Dedifferentiated amniotic fluid mesenchymal stem cell (primary cell): Measurements from ENCODE around the gene SSU72.

Experiments used
- DNase-seq: peaks from one replicate; pipeline ENCODE4 v3.0.0-alpha.2; 2016; ENCODE audit errors: extremely low spot score

The SSU72 gene

DNA sequence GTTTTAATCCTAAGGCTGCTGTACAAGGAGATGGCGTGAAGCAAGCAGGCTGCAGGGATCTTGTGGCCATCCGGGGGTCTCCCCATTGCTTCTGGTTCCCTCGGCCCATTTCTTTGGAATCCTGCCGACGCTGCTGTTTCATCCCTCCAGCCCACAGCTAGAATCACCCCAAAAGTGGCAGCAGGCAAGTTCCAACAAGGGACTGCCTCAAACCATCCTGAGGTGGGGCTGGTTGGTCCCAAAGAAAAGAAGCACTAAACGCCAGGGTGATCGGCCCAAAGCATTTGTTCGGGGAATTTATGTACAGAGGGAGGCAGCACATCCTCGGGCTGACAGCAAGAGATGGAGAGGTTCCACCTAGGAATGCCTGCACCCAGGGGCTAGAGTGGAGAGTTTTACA, 36.1 kb upstream of the SSU72 start:
- no peak for DNase-seq

DNA sequence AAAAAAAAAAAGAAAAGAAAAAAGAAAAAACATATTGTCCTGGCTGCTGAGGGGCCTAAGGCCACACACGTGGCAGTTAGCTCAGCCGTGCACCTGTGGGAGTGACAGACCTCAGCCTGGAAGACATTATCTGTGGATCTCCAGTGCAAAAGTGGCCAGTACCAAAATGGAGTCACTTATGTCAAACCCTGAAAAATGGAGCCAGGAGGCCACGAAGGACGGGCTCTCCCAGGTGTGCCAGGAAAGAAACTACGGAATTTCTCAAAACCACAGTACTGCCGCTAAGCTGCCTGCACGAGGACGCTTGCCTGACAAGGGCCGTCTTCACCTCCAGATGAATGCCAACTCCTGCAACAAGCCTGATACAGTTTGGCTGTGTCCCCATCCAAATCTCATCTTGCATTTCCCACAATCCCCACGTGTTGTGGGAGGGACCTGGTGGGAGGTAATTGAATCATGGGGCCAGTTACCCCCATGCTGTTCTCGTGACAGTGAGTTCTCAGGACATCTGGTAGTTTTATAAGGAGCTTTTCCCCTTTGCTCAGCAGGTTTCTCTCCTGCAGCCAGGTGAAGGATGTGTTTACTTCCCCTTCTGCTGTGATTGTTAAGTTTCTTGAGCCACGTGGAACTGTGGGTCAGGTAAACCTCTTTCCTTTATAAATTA, 35.3 kb upstream of the SSU72 start:
- no peak for DNase-seq

DNA sequence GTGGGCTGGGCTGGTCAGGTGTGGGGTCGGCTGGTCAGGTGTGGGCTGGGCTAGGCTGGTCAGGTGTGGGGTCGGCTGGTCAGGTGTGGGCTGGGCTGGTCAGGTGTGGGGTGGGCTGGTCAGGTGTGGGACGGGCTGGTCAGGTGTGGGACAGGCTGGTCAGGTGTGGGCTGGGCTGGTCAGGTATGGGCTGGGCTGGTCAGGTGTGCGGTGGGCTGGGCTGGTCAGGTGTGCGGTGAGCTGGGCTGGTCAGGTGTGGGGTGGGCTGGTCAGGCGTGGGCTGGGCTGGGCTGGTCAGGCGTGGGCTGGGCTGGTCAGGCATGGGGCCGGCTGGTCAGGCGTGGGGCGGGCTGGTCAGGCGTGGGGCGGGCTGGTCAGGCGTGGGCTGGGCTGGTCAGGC, 31.6 kb upstream of the SSU72 start:
- no peak for DNase-seq

DNA sequence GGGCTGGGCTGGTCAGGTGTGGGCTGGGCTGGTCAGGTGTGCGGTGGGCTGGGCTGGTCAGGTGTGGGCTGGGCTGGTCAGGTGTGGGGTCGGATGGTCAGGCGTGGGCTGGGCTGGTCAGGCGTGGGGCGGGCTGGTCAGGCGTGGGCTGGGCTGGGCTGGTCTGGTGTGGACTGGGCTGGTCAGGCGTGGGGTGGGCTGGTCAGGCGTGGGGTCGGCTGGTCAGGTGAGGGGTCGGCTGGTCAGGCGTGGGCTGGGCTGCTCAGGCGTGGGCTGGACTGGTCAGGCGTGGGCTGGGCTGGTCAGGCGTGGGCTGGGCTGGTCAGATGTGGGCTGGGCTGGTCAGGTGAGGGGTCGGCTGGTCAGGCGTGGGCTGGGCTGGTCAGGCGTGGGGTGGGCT, 31.1 kb upstream of the SSU72 start:
- DNase-seq = no peak

DNA sequence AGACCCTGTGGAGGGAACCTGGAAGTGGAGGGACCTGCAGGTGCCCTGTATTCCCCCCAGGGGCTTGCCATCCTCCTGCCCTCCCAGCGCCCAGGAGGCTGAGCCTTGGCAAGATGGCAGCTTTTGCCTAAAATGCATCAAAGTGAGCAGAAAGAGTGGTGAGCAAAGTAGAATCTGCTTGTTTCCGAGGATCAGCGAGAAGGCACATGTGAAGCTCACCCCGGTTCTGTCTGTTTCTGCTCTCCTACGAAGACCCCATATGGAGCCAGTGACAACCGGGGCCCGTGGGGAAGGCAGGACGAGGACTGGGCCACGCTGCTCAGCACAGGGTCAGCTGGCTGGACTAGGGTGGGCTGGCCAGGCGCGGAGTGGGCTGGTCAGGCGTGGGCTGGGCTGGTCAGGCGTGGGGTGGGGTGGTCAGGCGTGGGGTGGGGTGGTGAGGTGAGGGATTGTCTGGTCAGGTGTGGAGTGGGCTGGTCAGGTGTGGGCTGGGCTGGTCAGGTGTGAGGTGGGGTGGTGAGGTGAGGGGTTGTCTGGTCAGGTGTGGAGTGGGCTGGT, 30.4 kb upstream of the SSU72 start:
- no peak for DNase-seq

DNA sequence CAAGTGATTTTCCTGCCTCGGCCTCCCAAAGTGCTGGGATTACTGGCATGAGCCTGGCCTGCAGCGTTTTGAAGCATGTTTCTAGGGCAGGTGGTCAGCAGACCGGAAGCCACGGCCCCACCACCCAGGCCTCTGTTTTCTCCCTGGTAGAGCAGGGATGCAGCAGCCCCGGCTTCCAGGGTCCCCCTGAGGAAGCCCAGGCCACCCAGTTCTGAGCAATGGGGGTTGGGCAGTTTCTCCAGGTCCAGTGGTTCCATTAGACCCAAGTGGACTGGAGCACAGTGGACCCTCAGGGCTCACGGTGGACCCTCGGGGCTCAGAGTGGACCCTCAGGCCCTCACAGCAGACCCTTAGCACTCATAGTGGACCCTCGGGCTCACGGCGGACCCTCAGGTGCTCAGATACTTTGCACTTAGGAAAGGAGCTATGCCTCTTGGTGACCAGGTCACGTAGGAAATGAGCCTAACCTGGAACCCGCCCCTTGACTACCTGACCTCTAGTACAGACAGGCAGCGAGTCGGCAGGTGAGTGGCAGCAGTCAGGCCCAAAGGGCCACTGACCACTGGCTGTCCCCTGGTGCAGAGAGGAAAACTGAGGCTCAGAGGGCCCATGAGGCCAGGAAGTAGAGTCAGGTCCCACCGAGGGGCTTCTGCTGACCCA, 29.8 kb upstream of the SSU72 start:
- DNase-seq = no peak

DNA sequence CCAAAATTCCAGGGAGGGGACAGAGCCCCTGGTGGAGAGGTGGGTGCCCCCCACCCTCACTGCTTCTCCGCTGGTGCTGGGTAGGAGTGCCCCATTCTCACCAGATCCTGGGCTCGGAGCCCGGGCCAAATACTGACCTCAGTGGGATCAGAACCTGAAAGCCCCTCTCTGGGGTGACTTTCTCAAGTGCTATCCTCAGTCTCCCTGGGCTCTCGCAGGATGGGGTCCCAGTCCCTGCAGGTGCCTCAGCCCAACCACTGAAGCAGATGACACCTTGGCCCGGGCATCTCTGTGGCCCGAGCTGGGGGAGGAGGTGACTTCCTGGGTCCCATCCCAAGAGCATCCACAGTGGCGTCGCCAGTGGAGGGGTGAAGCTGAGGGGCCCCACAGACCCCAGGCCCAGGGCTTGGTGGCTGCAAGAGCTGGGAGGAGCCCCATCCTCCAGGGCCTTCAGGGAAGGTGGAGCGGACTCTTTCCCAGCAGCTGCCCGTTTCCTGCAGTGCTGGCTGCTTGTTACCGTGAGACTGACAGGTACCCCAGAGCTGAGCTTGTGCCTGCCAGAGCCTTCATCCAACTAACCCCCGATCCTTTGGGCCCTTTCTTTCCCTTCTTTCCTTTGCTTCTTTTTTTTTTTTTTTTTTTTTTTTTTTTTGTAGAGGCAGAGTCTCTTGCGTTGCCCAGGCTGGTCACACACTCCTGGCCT, 29.2 kb upstream of the SSU72 start:
- no peak for DNase-seq

DNA sequence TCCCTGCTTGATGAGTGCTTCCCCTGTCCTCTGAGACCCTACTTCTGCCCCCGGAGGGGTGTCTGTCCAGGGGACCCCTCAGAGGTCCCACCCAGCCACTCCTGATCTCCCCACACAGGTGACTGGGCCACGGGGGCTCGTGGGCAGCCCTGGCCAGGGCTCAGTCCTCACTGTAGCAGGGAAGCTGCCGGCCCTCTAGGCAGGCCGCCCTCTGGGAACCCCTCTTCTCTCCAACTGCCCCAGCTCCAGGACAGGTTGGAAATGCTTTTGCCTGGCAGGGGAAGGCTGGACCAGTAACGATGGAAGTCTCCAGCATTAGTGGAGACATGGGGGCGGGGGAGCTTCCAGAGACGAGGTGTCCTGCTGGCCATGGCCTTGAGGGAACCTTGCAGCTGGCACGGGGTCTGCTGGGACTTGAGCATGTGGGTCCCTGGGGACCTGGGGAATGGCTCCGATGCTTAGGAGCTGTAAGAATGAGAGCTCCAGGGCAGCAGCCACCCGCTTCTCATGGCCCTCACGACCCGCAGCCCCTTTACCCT, 28.4 kb upstream of the SSU72 start:
- DNase-seq = no peak

DNA sequence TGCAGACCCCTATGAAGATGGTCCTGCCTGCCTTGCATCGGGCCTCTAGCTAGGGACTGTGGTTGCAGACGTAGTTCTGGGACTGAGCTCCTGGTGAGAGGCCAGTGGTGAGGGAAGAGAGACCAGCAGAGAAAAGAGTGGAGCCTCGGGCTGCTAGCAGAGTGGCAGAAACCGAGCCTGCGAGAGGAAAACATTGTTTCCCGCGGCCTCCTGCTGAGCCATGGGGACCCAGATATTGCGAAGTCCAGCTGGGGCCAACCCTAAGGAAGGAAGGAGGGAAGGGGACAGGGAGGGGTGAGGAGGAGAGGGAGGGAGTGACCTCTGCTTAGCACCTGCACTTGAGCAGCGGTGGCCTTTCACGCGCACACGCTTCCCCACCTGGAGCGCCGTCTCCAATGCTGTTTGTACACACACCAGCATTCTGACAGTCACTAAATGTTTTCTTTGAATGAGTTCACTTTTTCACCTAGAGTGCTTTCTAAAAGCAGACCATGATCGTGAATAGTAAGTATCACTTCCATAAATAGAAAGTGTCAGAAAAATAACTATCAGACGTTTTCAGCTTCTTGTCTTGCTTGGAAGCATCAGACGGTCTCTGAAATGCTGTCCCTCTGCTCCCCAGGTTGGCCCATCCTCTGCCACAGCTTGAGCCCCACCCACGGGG, 27.8 kb upstream of the SSU72 start:
- no peak for DNase-seq

DNA sequence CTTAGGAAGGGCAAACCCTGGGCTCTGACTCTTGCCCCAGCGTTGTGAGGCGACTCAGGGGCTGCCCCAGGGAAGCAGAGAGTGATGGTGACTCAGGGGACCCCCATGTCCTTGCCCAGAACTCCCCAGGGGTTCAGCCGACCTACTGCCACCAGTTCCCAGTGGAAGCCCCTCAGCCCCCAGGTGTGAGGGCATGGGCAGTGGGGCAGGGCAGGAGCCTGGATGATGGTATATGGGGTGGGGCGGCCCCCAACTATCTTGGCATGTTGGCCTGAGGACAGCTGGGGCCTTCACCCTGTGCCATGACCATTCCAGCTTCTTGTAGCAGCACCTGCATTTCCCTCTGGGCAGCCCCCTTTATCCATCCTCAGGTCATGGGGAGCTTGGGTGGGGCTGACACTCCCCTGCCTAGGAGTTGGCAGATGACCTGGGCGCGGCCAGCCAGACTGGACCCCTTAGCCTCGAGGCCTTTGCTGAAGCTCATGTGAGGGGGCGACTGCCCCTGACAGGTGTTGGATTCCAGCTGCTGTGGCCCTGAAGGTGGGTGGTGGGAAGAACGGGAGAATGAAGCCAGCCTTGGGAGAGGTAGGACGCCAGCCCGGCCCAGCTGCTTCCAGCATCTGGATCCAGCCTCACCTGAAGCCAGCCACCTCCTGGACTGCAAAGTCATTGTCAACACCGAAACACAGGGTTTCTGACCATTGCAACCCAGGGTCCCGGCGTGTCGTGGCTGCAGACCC, 27.1 kb upstream of the SSU72 start:
- DNase-seq = no peak

DNA sequence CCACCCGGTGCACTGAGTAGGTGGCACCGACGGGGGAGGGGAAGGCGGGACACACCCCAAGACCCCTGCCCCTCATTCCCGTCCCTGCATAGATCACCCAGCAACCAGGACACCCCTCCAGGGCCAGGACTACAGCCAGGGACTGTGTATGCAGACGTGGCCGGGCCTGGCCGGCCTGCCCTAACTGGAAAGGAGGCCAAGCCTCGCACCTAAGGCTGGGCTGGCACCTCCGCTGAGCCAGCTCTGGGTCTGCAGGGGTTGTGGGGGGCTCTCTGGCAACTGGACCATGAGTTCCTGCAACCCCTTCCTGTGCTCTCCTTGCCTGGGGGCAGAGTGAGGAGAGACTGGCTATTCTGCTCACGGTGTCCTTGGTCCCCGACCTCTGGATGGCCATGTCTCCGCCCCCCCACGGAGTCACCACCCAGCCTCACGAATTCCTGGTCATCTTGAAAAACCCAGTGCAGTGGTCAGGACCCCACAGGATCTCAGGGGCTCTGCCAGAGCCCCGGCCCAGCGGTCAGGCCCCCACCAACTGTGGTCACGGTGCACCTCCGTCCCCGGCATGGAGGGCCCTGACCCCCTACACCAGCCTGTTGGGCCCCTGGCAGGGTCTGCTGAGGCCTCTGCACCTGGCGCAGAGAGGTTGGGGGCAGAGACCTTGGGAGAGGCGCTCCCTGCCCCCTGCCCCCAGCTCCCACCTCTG, 26.3 kb upstream of the SSU72 start:
- no peak for DNase-seq

DNA sequence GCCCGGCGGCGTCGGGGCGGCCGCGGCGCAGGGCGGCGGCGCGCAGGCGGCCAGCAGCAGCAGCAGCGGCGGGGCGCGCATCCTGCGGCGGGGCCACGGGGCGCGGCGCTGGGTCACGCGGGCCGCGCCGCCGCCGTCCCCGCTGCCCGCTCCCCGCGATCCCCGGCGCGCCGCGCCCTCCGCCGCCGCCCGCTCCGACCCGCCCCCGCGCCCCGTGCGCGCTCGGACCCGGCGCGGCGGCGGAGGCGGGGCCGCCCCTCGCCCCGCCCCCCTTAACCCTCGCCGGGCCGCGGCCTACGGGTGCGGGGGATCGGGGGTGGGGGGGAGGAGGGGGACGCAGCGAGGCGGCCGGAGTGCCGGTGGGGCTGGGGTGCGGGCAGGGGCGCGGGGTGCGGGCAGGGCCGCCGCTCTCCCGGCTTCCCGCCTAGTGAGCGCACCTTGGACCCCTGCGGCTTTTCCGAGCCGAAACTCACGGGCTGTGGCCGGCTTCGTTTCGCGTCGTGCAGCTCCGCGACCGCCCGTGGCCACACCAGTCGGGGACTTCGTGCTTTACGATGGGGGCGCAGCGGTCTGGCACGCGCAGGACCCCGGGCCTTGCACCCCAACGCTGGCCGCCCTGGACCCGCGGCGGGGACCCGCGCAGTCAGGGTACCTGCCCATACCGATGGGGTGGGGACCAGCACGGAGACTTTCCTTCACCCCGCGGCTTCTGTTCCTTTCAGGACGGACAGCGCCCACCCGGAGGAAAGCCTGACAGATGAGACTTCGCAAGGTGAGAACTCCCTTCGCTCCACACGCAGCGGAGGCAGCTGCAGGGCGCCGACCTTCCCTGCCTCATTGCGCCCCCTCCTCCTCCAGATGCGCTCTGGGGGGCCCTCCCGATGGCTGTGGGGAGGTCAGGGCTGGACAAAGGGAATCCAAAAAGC, 25.5 kb upstream of the SSU72 start, which contains the start of gene FNDC10:
FNDC10 (minus strand) TSS at position 201 of the 926 bp plus-strand sequence; CDS start at position 81, 120 bp downstream.
- no peak for DNase-seq

DNA sequence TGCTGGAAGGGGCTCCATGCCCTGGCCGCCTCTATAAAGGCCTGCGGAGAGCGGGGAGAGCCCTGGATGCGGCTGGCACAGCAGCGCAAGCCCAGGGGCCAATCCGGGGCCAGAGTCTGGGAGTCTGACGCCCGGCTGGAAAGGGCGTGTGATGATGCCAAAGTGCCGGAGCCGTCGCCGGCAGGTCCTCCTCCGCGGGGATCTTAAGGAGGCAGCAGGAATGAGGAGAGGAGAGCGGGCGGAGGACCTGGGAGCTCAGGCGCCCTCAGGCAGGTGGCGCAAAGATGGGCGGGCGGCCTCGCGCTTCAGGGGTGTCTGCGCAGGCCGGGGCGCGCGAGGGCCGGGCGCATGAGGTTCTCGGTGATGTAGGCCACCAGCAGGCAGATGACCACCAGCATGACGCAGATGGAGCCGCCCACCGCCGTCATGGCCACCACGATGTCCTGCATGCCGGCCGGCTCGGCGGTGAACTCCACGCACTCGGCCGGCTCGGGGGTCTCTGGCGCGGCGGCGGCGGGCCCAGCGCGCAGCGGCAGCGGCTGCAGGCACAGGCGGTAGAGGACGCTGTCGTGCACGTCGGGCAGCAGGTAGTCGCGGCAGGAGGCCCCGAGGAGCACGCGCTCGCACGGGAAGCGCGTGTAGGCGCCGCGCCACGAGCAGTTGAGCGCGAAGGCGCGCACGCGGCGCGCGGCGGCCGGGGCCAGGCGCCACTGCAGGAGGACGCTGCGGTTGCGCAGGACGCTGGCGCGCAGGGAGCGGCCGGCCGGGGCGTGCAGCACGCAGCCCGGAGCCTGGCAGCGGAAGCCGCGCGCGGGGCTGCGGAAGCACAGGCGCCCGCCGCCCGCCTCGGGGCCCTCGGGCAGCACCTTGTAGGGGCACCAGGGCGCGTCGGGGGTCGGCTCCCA, 24.6 kb upstream of the SSU72 start:
- DNase-seq = no peak

DNA sequence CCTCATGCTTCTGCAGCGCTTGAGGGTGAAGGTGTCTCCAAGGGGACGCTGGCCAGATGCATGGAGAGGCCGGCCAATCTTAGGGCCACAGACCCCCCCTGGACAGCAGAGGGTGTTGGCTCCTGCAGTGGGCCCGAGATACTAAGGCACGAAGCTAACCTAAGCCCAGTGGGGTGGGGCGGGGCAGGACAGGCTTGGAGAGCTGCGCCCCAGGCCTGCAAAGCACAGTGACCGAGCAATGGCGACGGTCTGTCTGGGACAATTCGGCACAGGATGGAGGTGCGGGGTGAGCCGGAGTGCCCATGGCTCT, 24.0 kb upstream of the SSU72 start:
- no peak for DNase-seq

DNA sequence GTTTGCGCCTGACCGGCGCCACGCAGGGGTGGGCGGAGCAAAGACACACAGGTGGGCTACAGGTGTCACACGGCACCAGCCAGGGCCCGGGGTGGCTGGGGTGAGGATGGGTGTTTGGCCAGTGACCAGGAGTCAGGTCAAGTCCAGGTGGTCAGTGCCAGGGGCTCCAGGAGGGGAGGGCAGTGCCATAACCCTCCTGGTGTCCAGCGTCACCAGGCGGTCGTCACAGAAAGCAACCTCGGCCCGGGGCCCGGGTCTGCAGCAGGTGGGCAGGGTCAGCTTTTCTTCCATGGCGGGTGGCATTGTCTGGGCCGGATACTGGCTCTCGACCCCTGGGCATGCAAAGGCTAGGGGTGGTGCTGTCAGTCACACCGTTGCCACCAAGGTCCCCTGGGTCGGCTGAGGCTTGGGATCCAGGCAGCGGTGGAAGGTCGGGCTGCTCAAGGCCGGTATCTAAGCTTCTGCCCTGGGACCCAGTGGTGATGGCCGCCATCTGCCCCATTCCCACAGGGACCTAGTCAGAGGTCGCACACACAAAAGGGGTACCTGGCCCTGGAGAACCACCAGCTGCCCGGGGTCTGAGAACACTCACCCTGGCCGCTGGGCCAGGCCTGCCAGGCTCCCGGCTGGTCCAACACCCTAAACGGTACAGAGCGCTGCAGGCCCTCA, 23.5 kb upstream of the SSU72 start:
- DNase-seq = no peak

DNA sequence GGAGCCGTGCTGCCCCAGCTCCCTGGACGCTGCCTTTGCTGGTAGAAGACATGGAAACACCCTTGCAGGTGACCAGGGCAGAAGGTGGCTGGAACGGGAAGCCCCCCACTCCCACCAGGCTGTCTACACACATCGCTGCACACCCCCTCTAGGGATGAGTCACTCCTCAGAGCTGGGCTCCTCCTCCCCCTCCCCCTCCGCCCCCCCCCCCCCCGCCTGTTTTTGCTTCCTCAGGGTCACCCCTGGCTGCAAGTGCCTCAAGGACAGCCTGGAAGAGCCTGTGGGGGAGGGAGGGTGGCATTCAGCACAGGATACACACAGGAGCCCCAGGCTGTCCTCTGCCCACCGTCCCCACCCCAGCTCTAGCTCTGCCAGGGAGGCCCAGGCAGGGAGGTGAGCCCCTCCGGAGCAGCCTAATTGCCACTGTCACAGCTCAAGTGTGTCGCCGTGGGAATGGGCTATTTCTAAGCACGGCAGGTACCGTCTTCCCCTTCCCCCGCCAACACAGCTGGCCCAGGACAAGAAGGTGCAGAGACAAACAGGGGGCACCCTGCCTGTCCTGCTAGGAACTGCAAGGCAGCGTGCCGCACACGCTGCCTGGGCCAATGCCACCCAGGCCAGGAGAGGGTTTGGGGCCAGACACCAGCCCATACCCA, 22.7 kb upstream of the SSU72 start:
- DNase-seq = no peak

DNA sequence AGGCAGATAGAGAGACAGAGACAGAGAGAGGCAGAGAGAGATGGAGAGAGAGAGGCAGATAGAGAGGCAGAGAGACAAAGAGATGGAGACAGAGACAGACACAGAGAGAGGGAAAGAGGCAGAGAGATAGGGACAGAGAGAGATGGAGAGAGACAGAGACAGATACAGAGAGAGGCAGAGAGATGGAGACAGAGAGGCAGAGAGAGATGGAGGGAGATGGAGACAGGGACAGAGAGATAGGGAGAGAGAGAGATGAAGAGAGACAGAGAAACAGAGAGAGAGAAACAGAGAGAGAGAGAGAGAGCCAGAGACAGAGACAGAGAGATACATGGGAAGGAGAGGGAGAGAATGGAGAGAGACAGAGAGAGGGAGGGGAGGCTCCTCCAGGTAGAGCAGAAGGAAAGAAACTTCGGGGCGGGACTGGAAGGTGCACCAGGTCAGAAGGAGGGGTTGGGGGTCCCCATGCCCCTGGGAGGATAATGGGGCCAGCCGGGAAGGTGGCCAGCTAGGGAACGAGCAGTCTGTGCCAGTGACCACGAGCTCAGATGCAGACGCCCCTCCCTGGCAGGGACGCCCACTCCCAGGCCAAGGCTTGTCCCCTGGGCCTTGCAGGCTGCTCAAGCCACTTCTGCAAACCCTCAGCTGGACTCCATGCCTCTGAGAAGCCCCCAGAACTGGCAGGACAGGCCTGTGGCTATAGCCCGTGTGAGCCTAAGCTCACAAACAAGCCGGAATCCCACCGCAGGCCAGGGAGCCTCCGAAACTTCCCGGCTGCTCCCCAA, 22.0 kb upstream of the SSU72 start:
- no peak for DNase-seq
